ENCODE results near the gene LCT.
"Not testable (repeated sequence)": the region's sequence is repeated elsewhere in the genome, so short reads cannot be mapped to it uniquely, and the experiment has no call there.

LCT gene

DNA sequence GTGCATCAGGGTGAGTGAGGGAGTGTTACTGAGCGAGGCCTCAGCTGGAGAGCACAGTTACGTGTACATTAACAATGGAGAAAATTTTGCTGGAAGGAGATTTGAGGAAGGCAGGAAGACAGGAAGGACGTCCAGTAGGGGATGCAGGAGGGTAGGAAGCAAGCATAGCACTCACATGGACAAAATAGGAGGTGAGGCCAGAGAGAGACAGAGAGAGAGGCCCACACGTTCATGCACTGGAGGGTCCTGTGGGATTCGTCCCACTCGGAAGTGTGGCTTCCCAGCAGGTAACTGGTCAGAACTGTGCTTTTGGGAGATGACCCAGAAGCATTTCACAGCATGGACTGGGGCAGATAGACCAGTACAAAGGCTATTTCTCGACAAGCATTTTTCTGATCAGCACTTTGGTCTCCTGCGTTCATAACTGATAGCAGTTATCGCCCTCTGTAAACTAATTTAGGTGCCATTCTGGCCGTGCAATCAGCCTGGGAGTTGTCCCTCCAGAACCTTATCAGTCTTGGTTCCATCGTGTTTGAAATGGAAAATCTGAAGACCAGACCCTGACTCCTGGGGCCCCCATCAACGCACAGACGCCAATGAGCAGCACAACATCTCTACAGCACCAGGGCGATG is 5.7 kb downstream of the LCT start:
- no peak for DNase-seq

DNA sequence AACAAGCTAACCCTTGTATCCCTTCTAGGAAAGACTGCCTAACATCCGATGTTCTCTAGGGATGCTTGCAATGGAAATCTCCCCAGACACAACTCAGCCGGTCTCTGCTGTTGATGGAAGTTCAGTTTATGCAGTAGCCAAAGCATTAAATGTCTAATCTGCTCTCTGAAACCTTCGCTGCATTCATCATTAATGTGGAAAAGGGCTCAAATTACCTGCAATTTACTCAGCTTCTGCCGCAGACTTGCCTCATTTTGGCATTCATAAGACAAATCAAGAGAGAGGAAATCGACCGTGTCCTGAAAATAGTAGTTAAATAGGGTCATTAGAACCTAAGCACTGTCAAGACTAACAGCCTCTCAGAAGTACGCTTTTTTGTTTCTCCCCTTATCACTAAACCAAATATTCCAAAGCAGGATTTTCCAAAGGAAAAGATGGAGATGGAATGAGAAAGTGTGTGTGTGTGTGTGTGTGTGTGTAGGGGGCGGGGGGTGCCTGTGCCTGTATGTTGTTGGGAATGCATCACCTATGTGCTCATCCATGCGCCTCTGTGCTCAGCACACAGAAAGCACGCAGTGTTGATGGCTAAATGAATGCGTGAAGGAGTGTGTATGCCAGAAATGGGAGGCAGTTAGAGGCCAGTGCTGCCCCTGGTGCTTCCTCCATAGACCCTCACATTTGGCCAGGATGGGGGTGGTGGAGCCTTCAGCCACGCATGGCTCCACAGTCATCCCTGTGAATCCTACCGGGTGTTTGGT is 7.4 kb downstream of the LCT start:
- no peak for DNase-seq

DNA sequence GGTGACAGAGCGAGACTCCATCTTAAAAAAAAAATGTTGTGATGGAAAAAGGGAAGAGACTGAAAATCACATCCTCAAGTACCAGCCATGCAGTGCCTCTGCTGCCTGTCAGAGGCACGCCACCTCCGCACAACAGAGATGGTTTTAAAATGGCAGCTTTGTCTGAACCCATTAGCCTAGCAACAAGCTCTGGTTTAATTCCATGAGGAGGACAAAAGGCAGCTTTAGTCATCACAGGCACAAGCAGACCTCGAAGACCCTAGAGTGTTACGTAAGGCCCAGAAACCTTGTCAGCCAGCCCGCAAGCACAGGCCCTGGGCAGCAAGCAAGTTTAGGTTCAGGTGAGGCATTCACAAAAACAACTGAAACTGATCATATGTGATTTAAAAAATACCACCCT is 10.4 kb downstream of the LCT start:
- DNase-seq, result no peak

DNA sequence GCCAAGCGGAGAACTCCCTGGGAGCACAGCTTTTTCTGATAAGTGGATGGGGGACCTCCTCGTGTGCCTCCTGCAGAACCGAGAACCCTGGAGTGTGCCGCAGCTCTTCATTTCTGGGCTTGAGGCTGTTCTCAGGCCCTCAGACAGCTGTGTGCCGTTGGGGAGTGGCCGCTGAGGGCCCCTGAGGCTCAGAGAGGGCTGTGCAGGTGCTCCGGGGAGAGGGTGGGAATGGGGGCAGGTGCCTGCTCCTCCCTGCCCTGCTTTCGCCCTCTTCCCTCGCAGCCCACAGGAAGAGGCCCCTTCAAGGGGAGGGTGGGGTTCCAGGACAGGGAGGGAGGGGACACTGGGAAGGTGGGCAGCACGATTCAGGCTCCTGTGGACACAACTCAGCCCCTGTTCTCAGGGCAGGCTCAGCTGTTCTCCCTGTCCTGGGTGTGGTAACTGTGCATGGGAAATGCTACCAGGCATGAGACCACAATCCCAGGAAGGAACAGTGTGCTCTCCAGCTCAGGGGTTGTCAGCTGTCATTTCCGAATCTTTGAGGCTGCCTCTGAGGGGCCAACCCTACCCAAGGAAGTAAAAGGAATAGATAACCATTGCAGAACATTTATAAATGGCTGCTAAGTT is 11.3 kb downstream of the LCT start:
- DNase-seq, result no peak

DNA sequence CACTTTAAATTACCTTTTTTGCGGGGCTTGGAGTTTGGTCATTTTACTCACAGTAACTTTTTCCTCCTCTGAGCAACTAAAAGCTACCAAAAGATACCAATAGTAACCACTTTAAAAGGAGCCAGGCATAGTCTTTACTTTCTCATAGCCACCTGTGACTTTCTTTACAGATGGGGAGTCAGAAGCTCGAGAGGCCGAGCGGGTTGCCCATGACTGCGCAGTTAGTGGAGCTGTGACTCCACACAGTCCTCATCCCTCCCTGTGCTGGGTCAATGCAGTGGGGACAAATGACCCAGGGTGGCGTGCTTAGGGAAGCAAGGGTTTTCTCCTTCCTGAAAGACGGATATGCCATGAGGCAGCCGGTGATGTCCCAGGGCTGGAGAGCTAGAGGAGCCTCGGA is 11.9 kb downstream of the LCT start:
- DNase-seq, result no peak

DNA sequence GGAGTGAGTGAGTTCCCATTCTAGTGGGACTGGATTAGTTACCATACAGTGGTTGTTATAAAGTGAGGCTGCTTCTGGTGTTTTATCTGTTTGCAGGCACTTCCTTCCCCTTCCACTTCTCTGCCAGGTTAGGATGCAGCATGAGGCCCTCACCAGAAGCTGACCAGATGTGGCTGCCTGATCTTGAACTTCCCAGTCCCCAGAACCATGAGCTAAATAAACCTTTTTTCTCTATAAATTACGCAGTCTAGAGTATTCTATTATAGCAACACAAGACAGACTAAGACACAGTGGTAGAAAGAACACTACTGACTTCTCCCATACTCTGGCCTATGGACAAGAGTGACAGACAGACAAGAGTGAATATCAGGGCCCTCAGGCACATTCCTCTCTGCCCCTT is 14.1 kb downstream of the LCT start:
- no peak for DNase-seq

DNA sequence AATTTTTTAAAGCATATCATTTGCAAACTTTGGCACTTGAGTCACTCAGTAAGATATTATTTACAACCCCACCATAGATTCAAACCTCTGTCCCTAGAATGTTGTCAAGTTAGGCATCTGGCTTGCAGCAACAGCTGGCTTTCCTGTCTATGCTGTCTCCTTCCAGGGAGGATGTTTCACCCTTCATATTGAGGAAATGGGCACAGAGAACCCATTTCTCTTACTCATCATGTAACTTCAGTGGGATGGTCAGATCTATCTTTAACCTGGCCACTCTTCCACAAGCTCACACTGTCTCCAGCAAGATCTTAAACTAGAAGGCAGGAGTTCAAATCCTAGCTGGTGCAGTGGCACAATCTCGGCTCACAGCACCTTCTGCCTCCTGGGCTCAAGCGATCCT is 15.8 kb downstream of the LCT start:
- DNase-seq, result no peak

DNA sequence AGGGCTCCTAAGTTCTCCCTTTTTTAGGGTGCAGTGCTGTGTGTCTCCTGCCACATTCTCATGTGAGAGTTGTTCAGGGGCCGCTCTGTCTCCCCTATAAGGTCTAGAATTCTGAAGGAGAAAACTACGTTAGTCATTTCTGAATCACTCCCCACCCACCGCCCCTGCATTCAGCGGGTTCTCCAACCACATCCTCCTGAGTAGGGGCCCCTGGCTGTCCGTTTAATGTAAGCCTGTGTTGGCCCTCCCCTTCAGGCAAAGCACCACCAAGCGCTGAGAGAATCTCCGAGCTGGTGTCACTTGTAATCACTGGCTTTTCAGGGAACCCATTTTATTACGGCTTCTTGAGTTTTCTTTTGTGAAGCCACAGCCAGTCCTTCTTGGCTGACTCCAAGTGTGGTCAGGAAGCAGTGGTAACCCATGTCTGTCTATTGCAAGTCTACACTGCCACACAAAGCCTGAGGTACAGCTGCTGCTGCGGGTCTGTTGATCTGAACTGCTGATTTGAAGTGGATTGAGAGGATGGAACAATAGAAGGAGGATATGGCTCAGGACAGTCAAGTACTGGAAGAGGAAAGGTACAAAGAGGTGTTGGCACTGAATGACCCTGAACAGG is 16.9 kb downstream of the LCT start:
- no peak for DNase-seq

DNA sequence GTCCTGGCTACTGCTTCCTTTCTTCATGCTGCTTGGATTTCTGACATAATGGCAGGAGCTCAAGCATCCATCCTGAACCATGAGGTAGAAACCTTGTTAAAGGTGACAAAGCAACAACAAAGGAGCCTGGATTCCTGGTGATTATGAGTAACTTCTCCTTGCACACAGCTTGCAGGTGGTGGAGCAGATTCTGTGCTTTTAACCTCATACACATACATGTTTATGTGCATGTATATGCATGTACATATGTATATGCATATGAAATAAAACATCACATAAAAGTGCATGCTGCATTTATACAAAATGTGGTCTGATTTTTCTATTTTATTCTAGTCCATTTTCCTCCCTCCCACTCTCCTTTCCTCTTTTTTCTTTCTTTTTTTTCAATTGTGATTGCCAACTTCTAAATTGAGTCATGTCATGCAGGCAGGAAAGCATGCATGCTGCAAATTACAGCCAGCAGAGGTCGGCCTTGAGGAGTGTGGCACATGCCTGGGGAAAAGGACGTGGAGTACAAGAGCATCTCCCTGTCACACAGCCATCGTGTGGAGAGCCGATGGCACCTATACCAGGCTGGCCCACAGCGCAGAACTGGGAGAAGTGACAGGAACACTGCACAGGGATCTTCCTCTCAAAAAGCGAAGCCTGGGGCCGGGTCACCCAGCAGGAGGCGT is 17.9 kb downstream of the LCT start:
- DNase-seq, result no peak

DNA sequence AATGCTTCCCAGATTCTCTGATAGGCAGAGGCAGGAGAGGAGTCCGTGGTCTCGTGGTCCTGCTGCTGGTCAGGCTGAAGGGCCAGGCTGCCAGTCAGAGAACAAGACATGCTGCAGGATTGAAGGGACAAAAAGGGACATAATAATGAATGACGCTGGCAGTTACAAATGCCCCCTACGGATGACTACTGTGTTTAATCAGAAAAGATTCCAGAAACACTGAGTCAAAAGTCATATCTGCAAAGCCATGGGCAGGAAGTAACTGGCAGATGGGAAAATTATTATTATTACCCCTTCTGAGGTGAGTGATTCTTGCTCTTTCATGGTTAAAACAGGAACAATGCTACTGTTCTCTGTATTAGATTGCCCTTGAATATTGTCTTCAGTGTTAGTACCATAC is 19.0 kb downstream of the LCT start:
- DNase-seq, result no peak

DNA sequence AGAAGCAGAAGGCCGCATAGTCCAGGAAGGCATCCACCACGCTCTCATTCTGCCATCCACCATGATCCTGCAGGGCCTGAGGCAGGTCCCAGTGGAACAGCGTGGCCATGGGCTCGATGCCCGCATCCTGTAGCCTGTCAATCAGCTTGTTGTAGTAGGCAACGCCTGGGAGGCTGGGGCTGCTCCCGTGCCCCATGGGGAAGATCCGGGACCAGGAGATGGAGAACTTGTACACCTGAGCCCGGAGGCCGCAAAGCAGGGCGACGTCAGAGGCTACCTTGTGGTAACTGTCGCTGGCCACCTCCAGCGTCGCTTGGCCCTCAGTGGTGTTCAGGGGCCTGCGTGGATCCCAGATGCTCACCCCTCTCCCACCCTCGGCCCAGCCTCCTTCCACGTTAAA is 19.5 kb downstream of the LCT start:
- no peak for DNase-seq

DNA sequence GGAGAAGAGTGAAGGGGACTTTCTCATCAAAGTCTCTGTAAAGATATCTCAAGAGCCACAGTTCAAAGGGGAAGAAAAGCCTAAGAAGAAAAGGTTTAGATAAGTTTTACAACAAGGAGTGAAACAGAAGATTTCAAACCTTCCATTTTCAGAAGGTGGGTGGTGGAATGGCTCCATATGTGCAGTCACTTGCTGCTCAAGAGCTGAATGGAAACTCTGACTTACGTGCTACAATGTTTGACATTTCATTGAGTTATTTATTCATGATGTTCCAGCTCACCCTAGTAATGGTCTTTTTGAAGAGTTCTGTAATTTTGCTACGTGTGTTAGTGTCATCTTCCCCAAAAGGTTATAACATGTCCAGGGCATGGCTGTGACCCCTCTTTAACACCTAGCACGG is 21.7 kb downstream of the LCT start:
- DNase-seq, result no peak

DNA sequence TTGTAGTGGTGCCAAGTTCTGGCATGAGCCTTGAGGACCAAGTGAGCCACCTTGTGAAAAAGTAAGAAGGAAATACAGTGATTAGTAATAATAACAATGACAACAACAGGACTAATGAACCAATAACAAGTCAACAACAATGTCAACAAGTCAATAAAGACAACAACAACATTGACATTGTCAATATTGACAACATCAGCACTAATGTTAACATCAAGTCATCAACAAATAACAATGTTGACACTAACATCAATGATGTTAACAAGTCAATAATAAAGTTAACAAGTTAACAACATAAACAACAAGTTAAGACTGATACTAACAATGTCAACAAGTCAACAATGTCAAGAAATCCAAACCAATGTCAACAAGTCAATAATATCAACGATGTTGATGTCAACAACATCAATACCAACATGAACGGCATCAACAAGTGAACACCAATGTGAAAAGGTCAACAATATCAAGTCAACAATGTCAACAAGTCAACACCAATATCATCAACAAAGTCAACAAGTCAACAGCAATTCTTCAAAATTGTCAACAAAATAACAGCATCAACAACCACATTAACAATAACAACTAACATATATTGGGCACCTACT is 24.0 kb downstream of the LCT start:
- no peak for DNase-seq

DNA sequence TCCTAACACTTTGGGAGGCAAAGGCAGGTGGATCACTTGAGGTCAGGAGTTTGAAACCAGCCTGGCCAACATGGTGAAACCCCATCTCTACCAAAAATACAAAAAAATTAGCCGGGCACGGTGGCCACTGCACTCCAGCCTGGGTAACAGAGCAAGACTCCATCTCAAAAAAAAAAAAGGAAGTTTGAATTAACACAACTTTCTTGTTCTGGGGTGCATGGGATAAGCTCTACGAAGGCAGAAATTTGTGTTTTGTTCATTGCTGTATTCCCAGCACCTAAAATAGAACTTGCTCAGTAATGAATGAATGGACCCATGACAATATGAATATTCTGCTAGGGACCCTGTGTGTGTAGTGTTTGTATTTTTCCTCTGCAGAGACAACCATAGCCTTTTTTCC is 29.1 kb downstream of the LCT start:
- not testable (repeated sequence) for DNase-seq

DNA sequence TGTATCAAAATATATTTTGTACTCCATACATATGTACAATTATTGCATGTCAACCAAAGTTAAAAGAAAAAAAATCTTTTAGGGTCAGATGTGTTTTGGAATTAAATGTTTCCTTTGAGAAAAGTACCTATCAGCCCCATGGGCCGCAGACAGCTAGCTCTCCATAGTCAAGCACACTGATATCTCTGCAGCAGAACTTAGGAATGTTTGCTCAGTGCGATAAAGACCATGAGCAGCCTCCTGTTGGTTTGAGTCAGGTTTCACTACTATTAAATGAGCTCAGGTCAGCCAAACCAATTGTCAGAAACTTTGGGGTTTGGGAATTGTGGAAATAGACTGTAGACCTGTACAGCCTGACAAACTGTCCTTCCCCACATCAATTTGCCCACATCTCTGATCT is 33.7 kb downstream of the LCT start:
- DNase-seq, result no peak

DNA sequence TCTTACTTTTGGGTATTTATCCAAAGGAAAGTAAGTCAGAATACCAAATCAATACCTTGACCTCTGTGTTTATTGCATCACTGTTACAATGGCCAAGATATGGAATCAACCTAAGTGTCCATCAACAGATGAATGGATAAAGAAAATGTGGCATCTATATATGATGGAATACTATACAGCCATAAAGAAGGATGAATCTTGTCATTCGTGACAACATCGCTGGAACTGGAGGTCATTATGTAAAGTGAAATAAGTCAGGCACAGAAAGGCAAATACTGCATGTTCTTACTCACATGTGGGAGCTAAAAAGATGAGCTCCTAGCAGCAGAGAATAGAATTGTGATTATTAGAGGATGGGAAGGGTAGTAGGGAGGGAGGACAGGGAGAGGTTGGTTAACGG is 34.6 kb downstream of the LCT start:
- DNase-seq, result no peak

DNA sequence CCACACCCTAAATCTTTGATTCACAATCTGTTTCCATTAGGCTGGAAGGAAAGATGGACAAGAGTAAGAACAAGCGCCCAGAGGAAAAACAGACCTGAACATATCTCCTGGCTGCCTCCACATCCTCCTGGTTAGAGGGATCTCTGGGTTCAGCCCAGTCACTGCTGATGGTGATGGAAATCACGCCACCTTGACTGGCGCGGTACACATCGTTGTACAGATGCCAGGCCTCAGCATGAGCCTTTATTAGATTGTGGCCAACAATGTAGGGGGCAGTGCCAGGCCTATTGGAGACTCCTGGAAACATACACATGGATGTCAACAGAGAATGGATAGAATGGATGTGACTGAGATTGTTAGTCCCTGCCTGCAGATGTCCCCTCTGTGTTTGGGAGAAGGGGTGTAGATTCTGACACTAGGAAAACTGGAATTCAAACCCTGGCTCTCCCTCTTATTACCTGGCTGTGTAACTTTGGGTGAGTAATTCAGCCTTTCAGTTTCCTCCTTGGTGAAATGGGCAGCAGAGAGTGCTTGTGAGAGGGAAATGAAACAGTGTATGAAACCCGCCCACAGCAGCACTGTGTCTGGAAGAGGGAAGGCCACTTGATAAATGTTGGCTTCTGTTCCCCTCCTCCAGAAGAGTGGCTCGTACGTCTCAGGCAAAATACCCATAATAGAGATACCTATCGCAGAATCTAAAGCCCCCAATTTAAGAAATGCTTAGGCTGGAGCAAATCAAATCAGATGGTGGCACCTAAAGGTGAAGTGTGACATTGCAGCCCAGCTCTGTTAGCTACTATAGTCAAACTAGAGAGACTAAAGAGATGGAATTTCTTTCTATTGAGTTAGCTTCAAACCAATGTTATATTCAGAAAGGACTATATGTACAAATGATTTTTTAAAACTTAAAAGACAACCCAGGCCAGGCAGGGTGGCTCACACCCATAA is 36.2 kb downstream of the LCT start:
- DNase-seq, result no peak

DNA sequence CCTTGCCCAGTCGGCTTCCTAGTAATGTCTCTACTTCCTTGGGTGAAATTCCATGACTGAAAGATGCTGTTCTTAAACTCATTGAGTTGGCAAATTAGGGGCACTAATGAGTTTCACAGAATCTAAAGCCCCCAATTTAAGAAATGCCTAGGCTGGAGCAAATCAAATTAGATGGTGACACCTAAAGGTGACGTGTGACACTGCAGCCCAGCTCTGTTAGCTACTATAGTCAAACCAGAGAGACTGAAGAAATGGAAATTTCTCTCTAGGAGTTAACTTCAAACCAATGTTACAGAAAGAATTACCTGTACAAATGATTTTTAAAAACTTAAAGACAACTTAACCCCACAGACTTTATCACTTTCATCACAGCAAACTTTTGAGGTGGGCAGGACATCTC is 37.2 kb downstream of the LCT start:
- DNase-seq, result no peak

DNA sequence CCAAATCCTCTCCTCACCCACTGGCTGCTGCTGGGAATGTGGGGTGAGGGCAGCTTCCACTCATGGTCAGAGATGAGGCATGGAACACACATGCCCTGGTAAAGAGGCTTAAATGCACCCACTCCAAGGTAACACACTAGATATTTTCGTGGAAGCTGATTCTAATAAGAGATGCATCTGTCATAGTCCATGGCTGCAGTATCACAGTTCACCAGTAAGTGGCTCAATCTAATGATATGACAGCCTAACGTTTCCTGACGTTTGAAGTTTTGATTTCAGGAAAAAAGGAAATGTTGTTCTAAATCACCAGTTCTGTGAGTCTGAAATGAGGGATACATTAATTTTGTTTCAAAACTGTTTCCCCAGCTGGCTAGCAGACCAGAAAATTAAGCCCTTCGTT is 38.2 kb downstream of the LCT start:
- no peak for DNase-seq

DNA sequence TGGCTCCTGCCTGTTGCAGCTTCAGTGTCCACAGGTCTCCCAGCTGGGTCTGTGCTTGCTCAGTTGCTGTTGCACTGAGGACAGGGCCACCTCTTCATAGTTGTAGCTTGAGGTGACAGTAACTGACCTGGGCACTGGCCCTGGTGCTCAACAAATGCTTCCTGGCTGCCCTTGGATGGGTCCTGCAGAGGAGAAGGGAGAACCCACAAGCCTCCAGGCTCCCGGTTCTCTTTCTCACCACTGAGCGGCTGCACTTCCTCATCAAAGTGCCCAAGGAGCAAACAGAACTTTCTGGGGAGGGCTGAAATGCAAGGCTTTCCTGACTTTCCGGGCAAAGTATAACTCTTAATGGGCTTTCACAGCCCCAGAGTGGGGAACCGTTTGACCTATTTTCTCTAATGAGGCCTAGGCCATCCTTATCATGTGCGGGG is 38.7 kb downstream of the LCT start:
- no peak for DNase-seq

DNA sequence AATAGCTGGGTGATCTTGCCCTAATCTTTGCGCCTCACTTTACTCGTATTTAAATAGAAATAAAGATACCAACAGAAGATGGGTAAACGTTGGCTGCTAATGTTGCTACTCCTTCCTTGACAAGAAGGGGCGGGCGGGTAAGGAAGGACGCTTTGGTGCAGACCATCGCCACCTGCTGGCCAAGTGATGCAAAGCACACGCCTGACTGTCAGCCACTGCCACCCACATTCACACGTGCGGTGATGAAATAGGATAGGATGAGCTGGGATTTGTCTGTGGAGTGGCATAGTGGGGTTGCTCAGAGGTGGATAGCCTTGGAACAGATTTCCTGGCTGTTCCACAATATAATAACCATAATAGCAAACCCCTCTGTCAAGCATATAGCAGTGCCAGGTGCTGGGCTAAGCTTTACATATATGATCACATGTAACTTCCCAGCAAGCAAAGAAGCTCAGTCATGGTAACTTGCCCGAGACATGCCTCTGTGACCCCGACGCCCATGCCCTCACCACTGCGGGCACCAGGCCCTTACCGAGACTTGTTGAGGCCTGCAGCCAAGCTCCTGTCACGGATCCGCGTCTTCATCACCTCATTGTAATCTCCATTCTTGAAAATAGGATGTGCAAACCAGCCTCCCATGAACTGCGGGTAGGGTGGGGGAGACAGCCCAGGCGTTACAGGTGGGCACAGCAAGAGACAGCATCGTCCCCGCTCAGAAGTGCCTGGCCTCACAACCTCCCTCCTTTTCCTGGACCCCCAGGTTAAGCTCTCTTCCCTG is 39.3 kb downstream of the LCT start:
- peak; percentile 71 for DNase-seq

Data from T-helper 9 cell (primary cell).